Ishikawa (cell line): ENCODE results near the gene CTPS2.

ENCODE experiments used
- EP300 ChIP-seq: IDR thresholded peaks from 2 replicates; pipeline ENCODE4 v1.6.1; 2012; ENCODE audit warnings: borderline replicate concordance
- RAD21 ChIP-seq: IDR thresholded peaks from 2 replicates; pipeline ENCODE4 v1.6.1; 2012; ENCODE audit warnings: low read depth
- TAF1 ChIP-seq: IDR thresholded peaks from 2 replicates; pipeline ENCODE4 v1.6.1; 2012; ENCODE audit warnings: low read depth, mild to moderate bottlenecking
- TCF12 ChIP-seq: IDR thresholded peaks from 2 replicates; pipeline ENCODE4 v1.6.1; 2012; ENCODE audit warnings: low read depth

- TF ChIP-seq TCF12 (no peak), TAF1 (no peak), RAD21 (no peak), EP300 (no peak)
These were observed 51.0 kb downstream of the CTPS2 start for GRCh38 chrX:16661495-16661894.
